Lung (tissue), 12 donors: ENCODE data around the gene HOXD13. TPM values are rescaled to one million over a fixed set of nuclear protein-coding genes. Genes with fewer than 3 reads are reported as not detected.

ENCODE experiments used
- ATAC-seq: fragments of 200-7000 bp; cut with Tn5 transposase; one replicate; pipeline ENCODE4 v1.9.1; 2020; ENCODE audit warnings: moderate number of reproducible peaks; ENCODE audit not compliant: insufficient read depth, low FRiP score
- DNase-seq, 3 donors: peaks; one replicate each; pipeline ENCODE4 v3.0.0-alpha.2; 2013 to 2017
- H3K27ac ChIP-seq, 2 donors: one replicate each; pipeline ENCODE4 v1.5.1; 2013; ENCODE audit warnings: mild to moderate bottlenecking in 2 of 2, moderate library complexity in 2 of 2, control low read depth in 1 of 2, inconsistent platforms in 1 of 2, low read depth in 1 of 2, low read length in 1 of 2
- H3K27me3 ChIP-seq, 3 donors: one replicate each; pipeline ENCODE4 v1.5.1; 2013; ENCODE audit warnings: low read length in 2 of 3; ENCODE audit not compliant: control insufficient read depth in 3 of 3, insufficient read depth in 3 of 3
- H3K36me3 ChIP-seq, 4 donors: one replicate each; pipeline ENCODE4 v1.5.1; 2013; ENCODE audit warnings: low read length in 4 of 4, mild to moderate bottlenecking in 1 of 4, moderate library complexity in 1 of 4; ENCODE audit not compliant: control insufficient read depth in 4 of 4, insufficient read depth in 4 of 4
- H3K4me1 ChIP-seq, 5 donors: one replicate each; pipeline ENCODE4 v1.5.1; 2013; ENCODE audit warnings: low read length in 5 of 5, mild to moderate bottlenecking in 2 of 5, moderate library complexity in 1 of 5; ENCODE audit not compliant: control insufficient read depth in 5 of 5, insufficient read depth in 5 of 5
- H3K4me3 ChIP-seq: one replicate; pipeline ENCODE4 v1.5.1; 2013; ENCODE audit warnings: mild to moderate bottlenecking, control low read depth, moderate library complexity
- H3K9ac ChIP-seq, 2 donors: one replicate each; pipeline ENCODE4 v1.5.1; 2013; ENCODE audit warnings: low read length in 2 of 2, control low read depth in 1 of 2; ENCODE audit not compliant: insufficient read depth in 1 of 2
- H3K9me3 ChIP-seq, 4 donors: one replicate each; pipeline ENCODE4 v1.5.1; 2013; ENCODE audit warnings: low read length in 3 of 4, mild to moderate bottlenecking in 1 of 4, moderate library complexity in 1 of 4; ENCODE audit not compliant: control insufficient read depth in 4 of 4, insufficient read depth in 3 of 4
- CTCF ChIP-seq: IDR thresholded peaks from 2 replicates; pipeline ENCODE4 v1.5.1; 2012; ENCODE audit warnings: mild to moderate bottlenecking; ENCODE audit errors: control extremely low read depth, extremely low read depth
- WGBS, 2 donors: extraction: QIAGEN DNeasy Blood & Tissue Kit; methylation state at CpG; one replicate each; pipeline ENCODE4 v1.1.7; 2013; 5-methylcytosine and 5-hydroxymethylcytosine counted together
- polyA plus RNA-seq, 2 donors: library from polyadenylated mRNA; stranded (reverse); fragments of 200-250 nt; gene quantifications; one replicate each; pipeline ENCODE4 v1.2.1, GENCODE V29; 2013
- total RNA-seq, 2 donors: library from RNA; depleted of rRNA in 1 of 2; stranded (reverse); fragments of >200 nt in 1 of 2; gene quantifications; one replicate each; pipeline ENCODE4 v1.2.1, GENCODE V29; 2014 to 2021
- donor health status: control.
- donor health status: control.
- donor health status: Bipolar disorder and iron deficiency.
- donor health status: healthy.
- donor health status: DM: yes; HTN: yes; CAD: no.

Gene HOXD13
- total and polyA plus RNA-seq, 4 donors: not detected

GRCh38 chr2:176112375-176113302, 20.1 kb downstream of the HOXD13 start:
- no peak for ATAC-seq
- 5 to 10% methylated on average over 39 to 40 of the region's 40 CpGs for WGBS, 2 donors
- no peak for TF ChIP-seq CTCF
- H3K4me1 ChIP-seq: peaks cover 0 to 7% (median 0%) of the 10 kb centered on the region in 5 donors
- peaks cover 35 to 97% (median 93%) of the 10 kb centered on the region in 3 donors for H3K27me3 ChIP-seq
- no peak overlapping the region for H3K9ac ChIP-seq
- no peaks in the 10 kb centered on the region for H3K36me3 ChIP-seq
- H3K9me3 ChIP-seq: peaks cover 0 to 19% (median 0%) of the 10 kb centered on the region in 4 donors
- H3K4me3 ChIP-seq: no peak overlapping the region
- DNase-seq: no peak
- H3K27ac ChIP-seq: no peak overlapping the region

- H3K9me3 ChIP-seq: peaks cover 0 to 22% (median 0%) of the 10 kb centered on the region in 4 donors
- TF ChIP-seq CTCF: no peak
- H3K27me3 ChIP-seq: peaks cover 43 to 99% (median 98%) of the 10 kb centered on the region in 3 donors
- no peak overlapping the region for H3K4me3 ChIP-seq
- no peak overlapping the region for H3K27ac ChIP-seq
- H3K9ac ChIP-seq: no peak overlapping the region
- ATAC-seq (no peak), DNase-seq (no peak)
- no peaks in the 10 kb centered on the region for H3K36me3 ChIP-seq
- whole genome bisulfite sequencing, 2 donors: 9 to 11% methylated on average over 26 of the region's 26 CpGs
- H3K4me1 ChIP-seq: peaks cover 0 to 6% (median 0%) of the 10 kb centered on the region in 5 donors
Measured at GRCh38 chr2:176114120-176114929, 21.8 kb downstream of the HOXD13 start.

GRCh38 chr2:176114930-176115625, 22.6 kb downstream of the HOXD13 start:
- no peak for ATAC-seq
- Histone ChIP-seq H3K27me3 (peaks cover 45 to 99% (median 98%) of the 10 kb centered on the region in 3 donors), H3K27ac (no peak overlapping the region), H3K4me3 (no peak overlapping the region), H3K4me1 (peaks cover 0 to 6% (median 0%) of the 10 kb centered on the region in 5 donors), H3K9me3 (peaks cover 0 to 22% (median 0%) of the 10 kb centered on the region in 4 donors), H3K36me3 (no peaks in the 10 kb centered on the region), H3K9ac (no peak overlapping the region)
- no peak for DNase-seq
- no peak for TF ChIP-seq CTCF
- 11 to 19% methylated on average over 16 of the region's 16 CpGs for WGBS, 2 donors
